ENCODE data around the gene NRBP1. TPM values are rescaled to one million over a fixed set of nuclear protein-coding genes. Genes with fewer than 3 reads are reported as not detected.
A peak's percentile ranks its signal among the peaks of the same experiment; 100 is the strongest.

Gene NRBP1
- total RNA-seq, 2 donors from 2014 or later: 141 to 153 TPM

DNA sequence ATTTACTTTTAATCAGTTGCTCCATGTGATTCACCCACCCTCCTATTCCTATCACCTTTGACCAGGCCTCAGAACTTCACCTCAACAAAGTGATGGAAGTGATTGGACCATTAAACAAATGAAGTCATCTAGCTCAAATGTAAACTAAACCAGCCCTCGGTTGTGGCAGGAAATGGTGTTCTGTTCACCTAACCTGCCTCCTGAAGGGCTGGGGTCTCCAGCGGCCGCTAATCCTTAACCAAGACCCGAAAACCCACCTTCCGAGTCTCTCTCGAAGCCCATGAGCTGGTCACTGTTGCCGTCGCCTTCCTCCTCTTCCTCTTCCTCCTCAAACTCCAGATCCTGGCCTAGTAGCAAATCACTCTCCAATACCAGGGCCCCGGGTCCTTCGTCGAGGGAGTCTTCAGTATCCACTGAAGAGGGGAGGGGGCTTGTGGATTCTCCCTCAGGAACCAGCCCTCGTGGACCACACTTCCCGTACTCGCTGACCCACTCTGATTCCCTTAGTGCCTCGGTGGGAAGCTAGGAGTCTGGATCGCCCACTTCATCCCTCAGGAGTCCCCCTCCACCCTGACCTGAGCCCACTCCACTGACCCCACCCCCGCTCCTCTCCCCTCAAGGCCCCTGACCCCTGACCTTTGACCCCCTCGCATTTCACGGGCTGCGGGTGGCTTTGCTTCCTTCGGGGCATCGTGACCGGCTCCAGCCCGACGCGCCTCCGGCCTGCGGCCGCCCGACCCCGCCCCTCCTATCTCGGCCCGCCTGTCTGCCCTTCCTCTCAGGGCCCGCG, 48.4 kb upstream of the NRBP1 start:
- DNase-seq: peak; percentile 65
- no peaks in the 10 kb centered on the region for H3K27me3 ChIP-seq (ENCODE audit: control insufficient read depth, insufficient read depth, low read length, poor library complexity, severe bottlenecking)
- H3K4me1 ChIP-seq (ENCODE audit: control insufficient read depth, insufficient read depth, low read length): peaks cover 4% of the 10 kb centered on the region
- no peaks in the 10 kb centered on the region for H3K9me3 ChIP-seq (ENCODE audit: control insufficient read depth, low read length)
- peak overlapping the region; percentile 90 for H3K4me3 ChIP-seq (ENCODE audit: low read length)
- Mint-ChIP-seq H3K27ac (peak overlapping the region; percentile 98), H3K9me3 (no peaks in the 10 kb centered on the region), H3K36me3 (ENCODE audit: low read depth) (peaks cover 59% of the 10 kb centered on the region), H3K4me1 (peaks cover 19% of the 10 kb centered on the region), H3K4me3 (peak overlapping the region; percentile 92), H3K27me3 (ENCODE audit: insufficient read depth) (no peaks in the 10 kb centered on the region)
- TF ChIP-seq, protein P1, sequence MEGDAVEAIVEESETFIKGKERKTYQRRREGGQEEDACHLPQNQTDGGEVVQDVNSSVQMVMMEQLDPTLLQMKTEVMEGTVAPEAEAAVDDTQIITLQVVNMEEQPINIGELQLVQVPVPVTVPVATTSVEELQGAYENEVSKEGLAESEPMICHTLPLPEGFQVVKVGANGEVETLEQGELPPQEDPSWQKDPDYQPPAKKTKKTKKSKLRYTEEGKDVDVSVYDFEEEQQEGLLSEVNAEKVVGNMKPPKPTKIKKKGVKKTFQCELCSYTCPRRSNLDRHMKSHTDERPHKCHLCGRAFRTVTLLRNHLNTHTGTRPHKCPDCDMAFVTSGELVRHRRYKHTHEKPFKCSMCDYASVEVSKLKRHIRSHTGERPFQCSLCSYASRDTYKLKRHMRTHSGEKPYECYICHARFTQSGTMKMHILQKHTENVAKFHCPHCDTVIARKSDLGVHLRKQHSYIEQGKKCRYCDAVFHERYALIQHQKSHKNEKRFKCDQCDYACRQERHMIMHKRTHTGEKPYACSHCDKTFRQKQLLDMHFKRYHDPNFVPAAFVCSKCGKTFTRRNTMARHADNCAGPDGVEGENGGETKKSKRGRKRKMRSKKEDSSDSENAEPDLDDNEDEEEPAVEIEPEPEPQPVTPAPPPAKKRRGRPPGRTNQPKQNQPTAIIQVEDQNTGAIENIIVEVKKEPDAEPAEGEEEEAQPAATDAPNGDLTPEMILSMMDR (conservative IDR thresholded peaks at IDR 0.05): no peak
- 2 to 6% methylated on average over 3 to 35 of the region's 35 CpGs for WGBS, 2 experiments (ENCODE audit: insufficient coverage in 1 of 2, insufficient read length in 1 of 2)
- H3K27ac ChIP-seq (ENCODE audit: low read depth, low read length): peak overlapping the region; percentile 96
- H3K9ac ChIP-seq (ENCODE audit: extremely low read depth, low read length, poor library complexity, severe bottlenecking): peak overlapping the region; percentile 77
- peaks cover 80% of the 10 kb centered on the region for H3K36me3 ChIP-seq (ENCODE audit: control insufficient read depth, insufficient read depth, low read length)

DNA sequence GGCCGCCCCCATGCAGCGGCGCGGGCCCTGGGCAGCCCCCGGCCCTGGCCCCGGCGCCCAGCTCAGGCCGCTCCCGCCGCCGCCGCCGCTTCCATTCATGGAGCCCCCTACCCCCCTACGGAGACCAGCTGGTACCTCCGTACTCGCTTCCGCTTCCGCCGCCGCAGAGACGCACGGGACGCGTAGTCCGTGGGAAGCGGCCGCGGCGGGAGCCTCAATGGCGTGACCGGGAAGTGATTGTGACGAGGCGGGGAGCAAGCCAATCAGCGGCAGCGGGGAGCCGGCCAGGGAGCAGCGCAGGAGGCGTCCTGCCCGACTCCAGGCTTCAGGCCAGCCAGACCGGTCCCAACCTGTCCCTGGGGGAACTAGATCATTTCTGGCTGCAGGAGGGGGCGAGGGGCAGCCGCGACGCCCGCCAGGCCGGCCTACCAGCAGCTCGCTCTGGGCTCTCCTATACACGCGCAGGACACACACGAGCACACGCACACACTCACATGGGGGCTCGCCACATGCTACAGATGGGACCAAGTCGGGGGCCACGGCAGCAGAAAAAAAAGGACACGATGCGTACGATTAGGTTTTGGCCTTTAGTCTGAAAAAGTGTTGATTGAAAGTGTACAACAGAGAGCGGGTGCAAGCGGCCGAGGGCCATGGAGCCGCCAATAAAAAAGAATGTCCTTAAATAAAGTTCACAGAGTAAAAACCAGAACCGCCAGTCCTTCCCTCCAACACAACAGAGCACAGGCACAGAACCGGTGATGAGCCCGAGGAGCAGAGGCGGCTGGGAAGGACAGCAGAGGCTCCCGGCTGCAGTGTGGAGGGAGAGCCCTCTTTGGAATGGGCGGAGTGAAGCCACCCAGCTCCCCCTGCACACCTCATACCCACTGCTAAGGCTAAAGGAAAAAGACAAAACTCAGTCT, 47.5 kb upstream of the NRBP1 start, which contains the start of gene ZNF513:
TSS of gene ZNF513 (minus strand) at position 109 of the 920 bp plus-strand sequence. CDS start 208 bp downstream, outside the sequence.
- peak within 1 kb of the TSS; percentile 96 for H3K27ac ChIP-seq (ENCODE audit: low read depth, low read length)
- no peaks in the 10 kb centered on the region for H3K9me3 ChIP-seq (ENCODE audit: control insufficient read depth, low read length)
- TF ChIP-seq, protein P1 (conservative IDR thresholded peaks at IDR 0.05): no peak
- DNase-seq: peak; percentile 99
- peak within 1 kb of the TSS; percentile 90 for H3K4me3 ChIP-seq (ENCODE audit: low read length)
- H3K27ac Mint-ChIP-seq: peak within 1 kb of the TSS; percentile 98
- H3K4me1 ChIP-seq (ENCODE audit: control insufficient read depth, insufficient read depth, low read length): peaks cover 4% of the 10 kb centered on the region
- WGBS, 2 experiments (ENCODE audit: insufficient coverage in 1 of 2, insufficient read length in 1 of 2): 26 to 30% methylated on average over 32 to 67 of the region's 67 CpGs
- H3K36me3 Mint-ChIP-seq (ENCODE audit: low read depth): peaks cover 60% of the 10 kb centered on the region
- H3K4me3 Mint-ChIP-seq: peak within 1 kb of the TSS; percentile 92
- H3K4me1 Mint-ChIP-seq: peaks cover 19% of the 10 kb centered on the region
- peak within 1 kb of the TSS; percentile 77 for H3K9ac ChIP-seq (ENCODE audit: extremely low read depth, low read length, poor library complexity, severe bottlenecking)
- H3K27me3 ChIP-seq (ENCODE audit: control insufficient read depth, insufficient read depth, low read length, poor library complexity, severe bottlenecking): no peaks in the 10 kb centered on the region
- H3K9me3 Mint-ChIP-seq: no peaks in the 10 kb centered on the region
- H3K36me3 ChIP-seq (ENCODE audit: control insufficient read depth, insufficient read depth, low read length): peaks cover 79% of the 10 kb centered on the region
- no peaks in the 10 kb centered on the region for H3K27me3 Mint-ChIP-seq (ENCODE audit: insufficient read depth)

DNA sequence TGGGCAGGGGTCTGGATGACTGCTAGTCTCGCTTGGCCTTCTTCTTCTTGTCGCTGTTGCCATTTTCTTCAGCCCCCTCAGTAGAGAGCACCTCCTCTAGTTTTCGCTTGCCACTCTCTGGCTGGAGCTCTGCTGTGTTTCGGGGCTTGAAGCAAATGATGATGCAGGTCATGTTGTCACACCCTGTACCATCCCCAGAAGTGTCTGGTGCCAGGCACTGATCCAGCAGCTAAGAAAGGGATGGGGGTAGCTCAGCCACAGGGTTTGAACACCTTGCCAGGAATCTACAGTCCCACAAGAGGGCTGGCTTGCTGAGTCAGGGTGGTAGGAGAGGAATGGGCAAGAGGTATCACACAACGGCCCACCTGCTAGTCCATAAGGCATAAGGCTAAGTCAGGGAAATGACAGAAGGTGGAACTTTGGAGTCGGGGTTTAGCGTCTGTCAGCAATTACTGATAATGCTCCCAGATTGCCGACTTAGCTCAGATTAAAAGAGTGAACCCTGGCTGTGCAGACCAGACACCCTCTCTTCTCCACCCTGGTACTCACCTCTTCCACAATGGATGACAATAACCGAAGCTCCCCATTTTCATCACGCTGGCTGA, 46.8 kb upstream of the NRBP1 start:
- no peak overlapping the region for H3K9ac ChIP-seq (ENCODE audit: extremely low read depth, low read length, poor library complexity, severe bottlenecking)
- Mint-ChIP-seq H3K27me3 (ENCODE audit: insufficient read depth) (no peaks in the 10 kb centered on the region), H3K4me1 (peaks cover 19% of the 10 kb centered on the region), H3K27ac (peak overlapping the region; percentile 97), H3K9me3 (no peaks in the 10 kb centered on the region), H3K4me3 (peak overlapping the region; percentile 92), H3K36me3 (ENCODE audit: low read depth) (peaks cover 57% of the 10 kb centered on the region)
- TF ChIP-seq, protein P1 (conservative IDR thresholded peaks at IDR 0.05): no peak
- no peak overlapping the region for H3K4me3 ChIP-seq (ENCODE audit: low read length)
- peak overlapping the region; percentile 96 for H3K27ac ChIP-seq (ENCODE audit: low read depth, low read length)
- peak; percentile 52 for DNase-seq
- H3K9me3 ChIP-seq (ENCODE audit: control insufficient read depth, low read length): no peaks in the 10 kb centered on the region
- H3K36me3 ChIP-seq (ENCODE audit: control insufficient read depth, insufficient read depth, low read length): peaks cover 78% of the 10 kb centered on the region
- WGBS, 2 experiments (ENCODE audit: insufficient coverage in 1 of 2, insufficient read length in 1 of 2): 94 to 97% methylated on average over 10 of the region's 10 CpGs
- H3K4me1 ChIP-seq (ENCODE audit: control insufficient read depth, insufficient read depth, low read length): peaks cover 4% of the 10 kb centered on the region
- H3K27me3 ChIP-seq (ENCODE audit: control insufficient read depth, insufficient read depth, low read length, poor library complexity, severe bottlenecking): no peaks in the 10 kb centered on the region
